GM12878 (cell line): ENCODE data around the gene NEO1. TPM values are rescaled to one million over a fixed set of nuclear protein-coding genes. Genes with fewer than 3 reads are reported as not detected.

Experiments used
- ATAC-seq: fragments of 200-7000 bp; cut with Tn5 transposase; 3 replicates; pipeline ENCODE4 v1.9.1; 2020; ENCODE audit warnings: mild to moderate bottlenecking, moderate library complexity
- BruUV-seq: library from RNA; stranded (reverse); fragments of 400-500 nt; replicated peaks from 2 replicates; lab custom pipeline; 2021; lab: Mats Ljungman, UMichigan
- CTCF ChIA-PET: fragments of 300-600 bp; sonication (Branson Sonifier 250); formaldehyde crosslinking; extraction: SDS; loops from one replicate; lab custom pipeline; 2021; ENCODE audit warnings: inconsistent platforms; lab: Yijun Ruan, JAX
- POLR2A ChIA-PET: fragments of 350-600 bp; formaldehyde crosslinking; extraction: SDS; loops from one replicate; lab custom pipeline; 2021; ENCODE audit warnings: inconsistent platforms; lab: Charles Lee
- RAD21 ChIA-PET: fragments of 300-600 bp; sonication (Branson Sonifier 250); formaldehyde crosslinking; loops from one replicate; lab custom pipeline; 2023; ENCODE audit warnings: antibody characterized with exemption; ENCODE audit not compliant: unreplicated experiment; lab: Charles Lee
- SMC1A ChIA-PET: fragments of 300-600 bp; sonication (Branson Sonifier 250); formaldehyde crosslinking; loops from one replicate; lab custom pipeline; 2023; ENCODE audit not compliant: unreplicated experiment, uncharacterized antibody; lab: Charles Lee
- DNase-seq: peaks from one replicate; pipeline ENCODE4 v3.0.0-alpha.2; 2011; ENCODE audit warnings: low read depth, low spot score
- FAIRE-seq: peaks from 3 replicates; lab custom pipeline; 2011; peaks lifted over from hg19 to GRCh38; lab: Jason Lieb, UNC
- H2AFZ ChIP-seq: 2 replicates; pipeline ENCODE4 v1.6.0; 2011; ENCODE audit warnings: low read depth, low read length, control low read depth; ENCODE audit not compliant: control insufficient read depth
- H3K27ac ChIP-seq: 2 replicates; pipeline ENCODE4 v1.5.1; 2011; ENCODE audit warnings: control low read depth; ENCODE audit not compliant: control insufficient read depth, insufficient read depth
- H3K27me3 ChIP-seq, 2 experiments: replicated peaks in 1 of 2; 2 replicates each; pipeline versions ENCODE4 v1.6.0 to v1.6.1; 2011; ENCODE audit warnings: low read length in 1 of 2; ENCODE audit not compliant: control insufficient read depth in 2 of 2, insufficient read depth in 2 of 2
- H3K36me3 ChIP-seq, 2 experiments: 2 replicates each; pipeline ENCODE4 v1.5.1; 2011; ENCODE audit warnings: low read length in 1 of 2; ENCODE audit not compliant: control insufficient read depth in 2 of 2, insufficient read depth in 2 of 2
- H3K4me1 ChIP-seq: 2 replicates; pipeline ENCODE4 v1.6.1; 2011; ENCODE audit warnings: mild to moderate bottlenecking, low read length, moderate library complexity, mixed read lengths; ENCODE audit not compliant: control insufficient read depth, insufficient read depth
- H3K4me2 ChIP-seq: 2 replicates; pipeline ENCODE4 v1.6.0; 2011; ENCODE audit warnings: control low read depth; ENCODE audit not compliant: control insufficient read depth, insufficient read depth
- H3K4me3 ChIP-seq: fragments of 200-600 bp; sonication (generic); 2 replicates; pipeline ENCODE4 v1.5.1; 2016
- H3K79me2 ChIP-seq: 2 replicates; pipeline ENCODE4 v1.6.0; 2011; ENCODE audit warnings: low read length; ENCODE audit not compliant: control insufficient read depth, insufficient read depth
- H3K9ac ChIP-seq: 2 replicates; pipeline ENCODE4 v1.8.0; 2011; ENCODE audit warnings: low read length, control low read depth, mixed read lengths; ENCODE audit not compliant: control insufficient read depth, insufficient read depth
- H3K9me3 ChIP-seq: replicated peaks from 3 replicates; pipeline ENCODE4 v1.5.1; 2011; ENCODE audit warnings: mild to moderate bottlenecking, low read length; ENCODE audit not compliant: control insufficient read depth, insufficient read depth
- H4K20me1 ChIP-seq: 2 replicates; pipeline ENCODE4 v1.6.0; 2011; ENCODE audit not compliant: control insufficient read depth, insufficient read depth
- CHD1 ChIP-seq: IDR thresholded peaks from 2 replicates; pipeline ENCODE4 v1.6.1; 2012; ENCODE audit warnings: low read depth, low read length, improper control_type of control experiment
- CHD4 ChIP-seq: fragments of 200-600 bp; sonication (generic); IDR thresholded peaks from 2 replicates; pipeline ENCODE4 v1.6.1; 2016; ENCODE audit warnings: mild to moderate bottlenecking
- FOXM1 ChIP-seq: IDR thresholded peaks from 2 replicates; pipeline ENCODE4 v1.6.1; 2012; ENCODE audit warnings: low read depth, mild to moderate bottlenecking, inconsistent platforms, low read length, moderate library complexity
- IKZF2 ChIP-seq, 2 experiments: fragments of 450-650 bp; IDR thresholded peaks; 2 replicates each; pipeline ENCODE4 v1.6.1; 2017; ENCODE audit warnings: mild to moderate bottlenecking in 2 of 2, moderate library complexity in 2 of 2
- NFIC ChIP-seq: IDR thresholded peaks from 2 replicates; pipeline ENCODE4 v1.6.1; 2012; ENCODE audit warnings: low read depth, mild to moderate bottlenecking, inconsistent platforms, low read length, moderate library complexity
- NFYA ChIP-seq: IDR thresholded peaks from 2 replicates; pipeline ENCODE4 v1.6.1; 2011; ENCODE audit warnings: low read depth, mild to moderate bottlenecking, low read length, improper control_type of control experiment, borderline replicate concordance
- NKRF ChIP-seq: fragments of 450-650 bp; conservative IDR thresholded peaks from 2 replicates; pipeline ENCODE4 v1.6.1; 2017; ENCODE audit warnings: mild to moderate bottlenecking, moderate library complexity
- POLR2A ChIP-seq: IDR thresholded peaks from 2 replicates; pipeline ENCODE4 v1.6.1; 2011; ENCODE audit warnings: low read depth, mild to moderate bottlenecking, low read length
- POU2F2 ChIP-seq: IDR thresholded peaks from 3 replicates; pipeline ENCODE4 v1.6.1; 2011; ENCODE audit warnings: low read depth, mild to moderate bottlenecking, low read length, borderline replicate concordance
- SKIL ChIP-seq: fragments of 450-650 bp; IDR thresholded peaks from 2 replicates; pipeline ENCODE4 v1.6.1; 2017; ENCODE audit warnings: mild to moderate bottlenecking, low read depth, inconsistent platforms; ENCODE audit not compliant: poor library complexity, severe bottlenecking
- SP1 ChIP-seq: IDR thresholded peaks from one replicate; pipeline ENCODE4 v1.6.1; 2011; ENCODE audit warnings: low read depth, low read length
- SPI1 ChIP-seq: IDR thresholded peaks from 2 replicates; pipeline ENCODE4 v1.6.1; 2011; ENCODE audit warnings: low read depth, mild to moderate bottlenecking, low read length, moderate library complexity, borderline replicate concordance; ENCODE audit not compliant: insufficient read depth
- TCF12 ChIP-seq: IDR thresholded peaks from 2 replicates; pipeline ENCODE4 v1.6.1; 2011; ENCODE audit warnings: low read depth, mild to moderate bottlenecking, low read length
- YY1 ChIP-seq: IDR thresholded peaks from 2 replicates; pipeline ENCODE4 v1.6.1; 2011; ENCODE audit warnings: low read depth, mild to moderate bottlenecking, low read length
- ZNF384 ChIP-seq: IDR thresholded peaks from 2 replicates; pipeline ENCODE4 v1.6.1; 2012; ENCODE audit warnings: low read depth, mild to moderate bottlenecking, low read length, improper control_type of control experiment, borderline replicate concordance
- WGBS: methylation state at CpG from one replicate; pipeline ENCODE4 v1.1.6; 2016; ENCODE audit warnings: low lambda C conversion rate; ENCODE audit not compliant: insufficient replicate concordance, insufficient coverage; ENCODE audit errors: missing lambda C conversion rate; 5-methylcytosine and 5-hydroxymethylcytosine counted together
- in situ Hi-C: fragments of 300-500 bp; cut with MboI; formaldehyde crosslinking; loops from 9 replicates; pipeline ENCODE4 v1.14.3; 2018; ENCODE audit warnings: mixed read lengths
- intact Hi-C: fragments of 100-400 bp; cut with micrococcal nuclease; formaldehyde crosslinking; loops from one replicate; pipeline ENCODE4 v1.14.2; 2022; ENCODE audit not compliant: unreplicated experiment
- polyA plus RNA-seq, 11 experiments: library from polyadenylated mRNA; depleted of rRNA in 4 of 11; unstranded in 6 of 11; stranded (reverse) in 5 of 11; fragments of >200 nt; fragmentation: Nextera tagmentation in 4 of 11; fragmentation: Illumina TruSeq in 1 of 11; extraction: Ambion mirVana in 4 of 11; extraction: Trizol in 1 of 11; gene quantifications; 1 replicate in 1 of 11; 2 replicates in 10 of 11; pipeline versions ENCODE4 v1.2.1 to v1.2.3, GENCODE V29; 2011 to 2016; ENCODE audit warnings: inconsistent platforms in 2 of 11, missing spikeins in 2 of 11, low read depth in 1 of 11
- total RNA-seq, 4 experiments: library from RNA; depleted of rRNA in 3 of 4; stranded (reverse); fragments of >200 nt in 3 of 4; fragmentation: Illumina TruSeq in 1 of 4; extraction: Trizol in 1 of 4; gene quantifications; 2 replicates each; pipeline versions ENCODE4 v1.2.1 to v1.2.3, GENCODE V29; 2013 to 2021
- TF ChIP-seq, protein P1 (sequence below): fragments of 150-350 bp; IDR thresholded peaks from 2 replicates; pipeline ENCODE4 v1.6.1; 2016; ENCODE audit warnings: low read depth, low read length

The NEO1 gene
- total and polyA plus RNA-seq, 10 of the 15 experiments (the other 5 are each of a cell fraction or from before 2014, with no cell fraction given): 0.03 to 2.0 (median 0.32) TPM

DNA sequence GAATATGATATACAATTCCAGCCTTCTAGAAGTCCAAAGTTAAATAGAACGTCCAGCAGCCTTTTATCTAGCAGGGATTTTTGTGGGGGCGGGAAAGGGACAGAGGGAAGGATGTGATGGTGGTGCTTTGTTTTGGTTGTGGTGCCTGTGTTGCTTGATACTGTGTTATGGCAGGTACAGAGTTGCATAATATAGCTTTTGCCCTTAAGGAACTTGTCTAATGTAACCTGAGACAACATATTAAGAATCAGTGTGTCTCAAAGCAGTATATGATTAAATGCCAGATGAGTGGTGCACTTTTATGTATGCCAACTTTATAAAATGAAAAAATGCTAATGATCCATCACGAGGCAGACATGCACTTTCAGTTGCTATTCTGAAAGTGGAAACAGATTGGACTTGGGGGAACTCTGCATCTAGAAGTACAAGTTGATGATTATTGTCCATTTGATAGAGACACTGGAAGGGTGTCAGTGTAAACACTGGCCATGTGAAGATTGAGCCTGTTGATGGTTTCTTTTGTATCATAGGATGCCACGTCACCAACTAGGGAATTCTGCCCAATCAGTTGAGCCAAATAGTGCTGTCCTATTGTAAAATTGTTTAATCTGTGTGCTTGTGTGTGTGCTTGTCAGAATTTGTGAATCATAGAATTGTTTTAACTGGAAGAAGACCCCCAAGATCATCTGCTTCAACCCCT, 23.0 kb downstream of the NEO1 start:
- 0% methylated on average over 4 of the region's 4 CpGs for WGBS
- BruUV-seq: no TSS peak
- H3K9ac ChIP-seq: no peak overlapping the region
- H3K27ac ChIP-seq: no peak overlapping the region
- H3K4me2 ChIP-seq: no peak overlapping the region
- H3K4me1 ChIP-seq: no peaks in the 10 kb centered on the region
- ATAC-seq (no peak), FAIRE-seq (no peak), DNase-seq (no peak)
- no peaks in the 10 kb centered on the region for H3K27me3 ChIP-seq
- intact Hi-C loops (loop anchor here (5.0 kb wide), 1 partner anchor 473 kb away; no protein-coding TSS in a partner anchor), in situ Hi-C loops (no loop called here)
- no peaks in the 10 kb centered on the region for H3K79me2 ChIP-seq
- no peak overlapping the region for H3K4me3 ChIP-seq
- peak overlapping the region; percentile 39; the same call in 1 of the 2 replicates for H2AFZ ChIP-seq
- POLR2A ChIA-PET: no interaction called here
- H4K20me1 ChIP-seq: no peaks in the 10 kb centered on the region
- SMC1A ChIA-PET: no interaction called here
- H3K36me3 ChIP-seq: no peaks in the 10 kb centered on the region
- RAD21 ChIA-PET: no interaction called here
- H3K9me3 ChIP-seq: no peaks in the 10 kb centered on the region
- CTCF ChIA-PET: interaction anchor here (2.7 kb wide), 1 partner anchor 353 kb away, joined by 11 read pairs; no protein-coding TSS in a partner anchor
- TF ChIP-seq SPI1: no peak
- TF ChIP-seq YY1: no peak
- no peak for TF ChIP-seq CHD1
- TF ChIP-seq, protein P1, sequence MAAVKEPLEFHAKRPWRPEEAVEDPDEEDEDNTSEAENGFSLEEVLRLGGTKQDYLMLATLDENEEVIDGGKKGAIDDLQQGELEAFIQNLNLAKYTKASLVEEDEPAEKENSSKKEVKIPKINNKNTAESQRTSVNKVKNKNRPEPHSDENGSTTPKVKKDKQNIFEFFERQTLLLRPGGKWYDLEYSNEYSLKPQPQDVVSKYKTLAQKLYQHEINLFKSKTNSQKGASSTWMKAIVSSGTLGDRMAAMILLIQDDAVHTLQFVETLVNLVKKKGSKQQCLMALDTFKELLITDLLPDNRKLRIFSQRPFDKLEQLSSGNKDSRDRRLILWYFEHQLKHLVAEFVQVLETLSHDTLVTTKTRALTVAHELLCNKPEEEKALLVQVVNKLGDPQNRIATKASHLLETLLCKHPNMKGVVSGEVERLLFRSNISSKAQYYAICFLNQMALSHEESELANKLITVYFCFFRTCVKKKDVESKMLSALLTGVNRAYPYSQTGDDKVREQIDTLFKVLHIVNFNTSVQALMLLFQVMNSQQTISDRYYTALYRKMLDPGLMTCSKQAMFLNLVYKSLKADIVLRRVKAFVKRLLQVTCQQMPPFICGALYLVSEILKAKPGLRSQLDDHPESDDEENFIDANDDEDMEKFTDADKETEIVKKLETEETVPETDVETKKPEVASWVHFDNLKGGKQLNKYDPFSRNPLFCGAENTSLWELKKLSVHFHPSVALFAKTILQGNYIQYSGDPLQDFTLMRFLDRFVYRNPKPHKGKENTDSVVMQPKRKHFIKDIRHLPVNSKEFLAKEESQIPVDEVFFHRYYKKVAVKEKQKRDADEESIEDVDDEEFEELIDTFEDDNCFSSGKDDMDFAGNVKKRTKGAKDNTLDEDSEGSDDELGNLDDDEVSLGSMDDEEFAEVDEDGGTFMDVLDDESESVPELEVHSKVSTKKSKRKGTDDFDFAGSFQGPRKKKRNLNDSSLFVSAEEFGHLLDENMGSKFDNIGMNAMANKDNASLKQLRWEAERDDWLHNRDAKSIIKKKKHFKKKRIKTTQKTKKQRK: no peak
- TF ChIP-seq POU2F2: no peak
- no peak for TF ChIP-seq FOXM1
- no peak for TF ChIP-seq NFIC
- no peak for TF ChIP-seq NFYA
- TF ChIP-seq NKRF: no peak
- TF ChIP-seq POLR2A: no peak
- no peak for TF ChIP-seq SP1
- TF ChIP-seq ZNF384: no peak
- TF ChIP-seq IKZF2 (IDR thresholded peaks at IDR 0.05): no peak
- TF ChIP-seq CHD4: no peak
- no peak for TF ChIP-seq TCF12
- no peak for TF ChIP-seq SKIL
